ENCODE data around the gene HAAO. TPM values are rescaled to one million over a fixed set of nuclear protein-coding genes. Genes with fewer than 3 reads are reported as not detected.

The HAAO gene
- total RNA-seq, 1 experiment from 2014 or later: 6.6 TPM

- no peaks in the 10 kb centered on the region for H3K79me1 ChIP-seq (ENCODE audit: insufficient read depth, low read depth, low read length, poor library complexity, severe bottlenecking)
- H3K27me3 ChIP-seq (ENCODE audit: insufficient read depth, low read length): no peaks in the 10 kb centered on the region
- no peak overlapping the region for H4K8ac ChIP-seq (replicated peaks; ENCODE audit: insufficient read length, low read depth, low read length)
- no peak overlapping the region for H3K56ac ChIP-seq (ENCODE audit: insufficient read length, low read depth, low read length)
- H3K23ac ChIP-seq (ENCODE audit: insufficient read length, low read depth, low read length): no peak overlapping the region
- H2AFZ ChIP-seq (ENCODE audit: low read length): no peak overlapping the region
- no peak overlapping the region for H2BK5ac ChIP-seq (ENCODE audit: insufficient read length, low read length)
- H2AK5ac ChIP-seq (ENCODE audit: insufficient read length, low read length): no peak overlapping the region
- H3K79me2 ChIP-seq (ENCODE audit: insufficient read depth, low read length): no peaks in the 10 kb centered on the region
- H3K4me1 ChIP-seq (ENCODE audit: insufficient read depth, low read length): no peaks in the 10 kb centered on the region
- H2BK12ac ChIP-seq (ENCODE audit: insufficient read length, low read depth, low read length): no peak overlapping the region
- H3K9ac ChIP-seq (ENCODE audit: extremely low read depth, insufficient read length, low read length): no peak overlapping the region
- no peak overlapping the region for H3K27ac Mint-ChIP-seq
- H3K4me3 Mint-ChIP-seq: no peak overlapping the region
- no peak for DNase-seq
- H3K4me2 ChIP-seq (ENCODE audit: insufficient read depth, insufficient read length, low read length): no peak overlapping the region
- peaks cover 6 to 11% of the 10 kb centered on the region in 2 experiments for H3K4me1 Mint-ChIP-seq
- no peak overlapping the region for H4K5ac ChIP-seq (ENCODE audit: insufficient read length, low read depth, low read length)
- H3K14ac ChIP-seq (ENCODE audit: insufficient read depth, low read length): no peak overlapping the region
- no peak overlapping the region for H3T11ph ChIP-seq (ENCODE audit: low read length)
- no peak for TF ChIP-seq CTCF (conservative IDR thresholded peaks at IDR 0.05)
- no peak overlapping the region for H2BK20ac ChIP-seq (ENCODE audit: low read depth, low read length, poor library complexity, severe bottlenecking)
- H3K36me3 Mint-ChIP-seq (ENCODE audit: insufficient read depth in 1 of 3, low read depth in 3 of 3): no peaks in the 10 kb centered on the region
- H3K18ac ChIP-seq (ENCODE audit: insufficient read length, low read depth, low read length): no peak overlapping the region
- no peaks in the 10 kb centered on the region; the same call in 1 of the 2 replicates for H3K27me3 Mint-ChIP-seq (ENCODE audit: low read depth)
- H4K91ac ChIP-seq (ENCODE audit: insufficient read length, low read depth, low read length): no peak overlapping the region
- no peaks in the 10 kb centered on the region for H3K23me2 ChIP-seq (ENCODE audit: insufficient read length, low read depth, low read length, poor library complexity, severe bottlenecking)
- H3K9me3 ChIP-seq (ENCODE audit: control insufficient read depth, low read depth, low read length): no peaks in the 10 kb centered on the region
- no CpG with 5 or more reads among the region's 5 CpGs for WGBS (ENCODE audit: extremely low coverage, insufficient read length, low lambda C conversion rate)
- no peak overlapping the region for H2BK15ac ChIP-seq (ENCODE audit: low read depth, low read length)
- H3K4ac ChIP-seq (ENCODE audit: low read depth, low read length): no peak overlapping the region
- H2BK120ac ChIP-seq (ENCODE audit: low read depth, low read length, poor library complexity, severe bottlenecking): no peak overlapping the region
- H3K9me3 Mint-ChIP-seq: no peaks in the 10 kb centered on the region; a peak in 1 of 5 replicates
- no peaks in the 10 kb centered on the region for H4K20me1 ChIP-seq (ENCODE audit: control insufficient read depth, insufficient read depth, insufficient read length)
- no peak overlapping the region for H3K27ac ChIP-seq (ENCODE audit: insufficient read length, low read depth, low read length)
Measured at GRCh38 chr2:42841344-42841743, 49.0 kb upstream of the HAAO start.

Measured in H9 (cell line).